ENCODE results near the gene DISC1.

The DISC1 gene

GRCh38 chr1:231970684-231971083, 344.1 kb downstream of the DISC1 start:
- no peak for FAIRE-seq

GRCh38 chr1:231971397-231972110, 345.0 kb downstream of the DISC1 start:
- FAIRE-seq, result no peak

- FAIRE-seq, result no peak
Observed at GRCh38 chr1:231972111-231972445, 345.5 kb downstream of the DISC1 start.

- FAIRE-seq, result no peak
Observed at GRCh38 chr1:231973830-231974229, 347.2 kb downstream of the DISC1 start.

GRCh38 chr1:231976231-231976630, 349.6 kb downstream of the DISC1 start:
- no peak for FAIRE-seq

GRCh38 chr1:231981675-231982074, 355.1 kb downstream of the DISC1 start:
- no peak for FAIRE-seq

- FAIRE-seq, result no peak
Observed at GRCh38 chr1:231982871-231983587, 356.4 kb downstream of the DISC1 start.

GRCh38 chr1:231983588-231984193, 357.1 kb downstream of the DISC1 start:
- no peak for FAIRE-seq

GRCh38 chr1:231985296-231986023, 358.9 kb downstream of the DISC1 start:
- no peak for FAIRE-seq

GRCh38 chr1:231986631-231987336, 360.2 kb downstream of the DISC1 start:
- no peak for FAIRE-seq

- FAIRE-seq, result no peak
Observed at GRCh38 chr1:231990388-231990787, 363.8 kb downstream of the DISC1 start.

GRCh38 chr1:231991231-231991630, 364.6 kb downstream of the DISC1 start:
- FAIRE-seq, result no peak

GRCh38 chr1:231993968-231994455, 367.4 kb downstream of the DISC1 start:
- FAIRE-seq, result no peak

- FAIRE-seq, result no peak
Observed at GRCh38 chr1:231998791-231999190, 372.2 kb downstream of the DISC1 start.

GRCh38 chr1:232005300-232005699, 378.7 kb downstream of the DISC1 start:
- FAIRE-seq, result no peak

GRCh38 chr1:232009741-232010140, 383.2 kb downstream of the DISC1 start:
- FAIRE-seq, result no peak

GRCh38 chr1:232011961-232012360, 385.4 kb downstream of the DISC1 start:
- FAIRE-seq, result no peak

GRCh38 chr1:232012773-232013386, 386.3 kb downstream of the DISC1 start:
- FAIRE-seq, result no peak

- no peak for FAIRE-seq
Observed at GRCh38 chr1:232014941-232015340, 388.4 kb downstream of the DISC1 start.

- FAIRE-seq, result no peak
Observed at GRCh38 chr1:232016616-232017015, 390.0 kb downstream of the DISC1 start.

- no peak for FAIRE-seq
Observed at GRCh38 chr1:232017057-232017456, 390.5 kb downstream of the DISC1 start.

- FAIRE-seq, result no peak
Observed at GRCh38 chr1:232017759-232018158, 391.2 kb downstream of the DISC1 start.

All from A204.1 (cell line).